CD4-positive, CD25-positive, alpha-beta regulatory T cell (primary cell): ENCODE data around the gene MGAT4C. TPM values are rescaled to one million over a fixed set of nuclear protein-coding genes. Genes with fewer than 3 reads are reported as not detected.

Experiments
- ATAC-seq, 2 donors: fragments of 150-1000 bp; cut with Tn5 transposase; one replicate each; pipeline ENCODE4 v1.10.0; 2021; ENCODE audit warnings: low read depth in 2 of 2, moderate number of reproducible peaks in 2 of 2, moderate library complexity in 1 of 2
- DNase-seq, 3 donors: peaks; one replicate each; pipeline versions ENCODE4 v3.0.0 to v3.0.0-alpha.2; 2012 to 2022; ENCODE audit warnings: mixed read lengths in 1 of 3
- H3K27ac ChIP-seq: one replicate; pipeline ENCODE4 v1.7.0; 2013; ENCODE audit warnings: mild to moderate bottlenecking, low read length; ENCODE audit not compliant: insufficient read depth, poor library complexity, severe bottlenecking
- H3K27me3 ChIP-seq: one replicate; pipeline ENCODE4 v1.7.0; 2013; ENCODE audit warnings: low read length; ENCODE audit not compliant: control insufficient read depth, insufficient read depth
- H3K36me3 ChIP-seq: one replicate; pipeline ENCODE4 v1.7.0; 2013; ENCODE audit warnings: mild to moderate bottlenecking, low read length, moderate library complexity; ENCODE audit not compliant: control insufficient read depth, insufficient read depth
- H3K4me1 ChIP-seq: 2 replicates; pipeline ENCODE4 v1.7.0; 2013; ENCODE audit warnings: mild to moderate bottlenecking, low read length; ENCODE audit not compliant: insufficient read depth, control insufficient read depth, poor library complexity, severe bottlenecking
- H3K4me3 ChIP-seq: one replicate; pipeline ENCODE4 v1.7.0; 2013; ENCODE audit warnings: low read depth, mild to moderate bottlenecking, low read length, moderate library complexity
- H3K9me3 ChIP-seq, 2 experiments: 1 replicate in 1 of 2; 2 replicates in 1 of 2; pipeline ENCODE4 v1.7.0; 2013; ENCODE audit warnings: low read length in 2 of 2, mild to moderate bottlenecking in 1 of 2, moderate library complexity in 1 of 2; ENCODE audit not compliant: control insufficient read depth in 2 of 2
- H3K27ac Mint-ChIP-seq, 3 donors: one replicate each; pipeline ENCODE4 v1.8.0; 2020 to 2022; ENCODE audit warnings: mild to moderate bottlenecking in 3 of 3, mixed read lengths in 3 of 3, moderate library complexity in 2 of 3
- H3K27me3 Mint-ChIP-seq: one replicate; pipeline ENCODE4 v1.8.0; 2022; ENCODE audit warnings: mild to moderate bottlenecking, mixed read lengths
- H3K36me3 Mint-ChIP-seq: one replicate; pipeline ENCODE4 v1.8.0; 2020; ENCODE audit warnings: mixed read lengths
- H3K4me1 Mint-ChIP-seq, 4 donors: one replicate each; pipeline ENCODE4 v1.8.0; 2020 to 2022; ENCODE audit warnings: mixed read lengths in 4 of 4, mild to moderate bottlenecking in 1 of 4
- H3K4me3 Mint-ChIP-seq, 4 donors: one replicate each; pipeline ENCODE4 v1.8.0; 2020 to 2022; ENCODE audit warnings: mild to moderate bottlenecking in 4 of 4, mixed read lengths in 4 of 4, moderate library complexity in 3 of 4
- H3K9me3 Mint-ChIP-seq, 7 donors: one replicate each; pipeline ENCODE4 v1.8.0; 2020 to 2022; ENCODE audit warnings: mixed read lengths in 7 of 7, mild to moderate bottlenecking in 3 of 7, moderate library complexity in 2 of 7
- polyA plus RNA-seq, 4 donors: library from polyadenylated mRNA; unstranded; fragments of 300-500 nt; fragmentation: Illumina TruSeq; gene quantifications; one replicate each; pipeline ENCODE4 v1.2.3, GENCODE V29; 2021
- total RNA-seq: library from RNA; stranded (reverse); gene quantifications from one replicate; pipeline ENCODE4 v1.2.3, GENCODE V29; 2022

MGAT4C gene
- total and polyA plus RNA-seq, 5 donors from 2014 or later, result not detected

DNA sequence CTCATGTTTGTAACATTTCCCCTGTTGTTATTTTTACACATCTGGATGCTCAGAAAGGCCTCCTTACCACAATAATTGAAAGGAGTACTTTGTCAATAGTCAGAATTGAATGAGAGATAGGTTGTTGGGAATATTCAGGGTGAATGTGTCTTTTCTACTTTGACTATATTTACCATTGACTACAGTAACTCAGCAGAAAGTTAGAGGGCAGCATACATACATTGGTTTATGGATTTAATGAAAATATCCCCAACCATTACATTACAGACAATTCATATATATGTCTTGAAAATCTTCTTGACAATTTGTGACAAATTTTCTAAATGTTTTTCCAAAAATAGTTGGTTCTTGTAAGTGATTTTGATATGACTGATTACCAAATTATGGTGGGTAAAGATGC, 284.4 kb downstream of the MGAT4C start:
- H3K27me3 ChIP-seq, result no peaks in the 10 kb centered on the region
- Mint-ChIP-seq H3K9me3 (peaks cover 0 to 4% (median 2%) of the 10 kb centered on the region in 7 donors), H3K27me3 (no peaks in the 10 kb centered on the region), H3K4me3 (no peak overlapping the region), H3K36me3 (no peaks in the 10 kb centered on the region), H3K4me1 (no peaks in the 10 kb centered on the region), H3K27ac (no peak overlapping the region)
- no peak overlapping the region for H3K4me3 ChIP-seq
- DNase-seq (no peak), ATAC-seq (no peak)
- H3K9me3 ChIP-seq, result no peaks in the 10 kb centered on the region
- no peaks in the 10 kb centered on the region for H3K36me3 ChIP-seq
- no peak overlapping the region for H3K27ac ChIP-seq
- H3K4me1 ChIP-seq, result no peaks in the 10 kb centered on the region

GRCh38 chr12:85968606-85969005, 287.6 kb downstream of the MGAT4C start:
- no peaks in the 10 kb centered on the region for H3K4me1 ChIP-seq
- H3K9me3 ChIP-seq, result no peaks in the 10 kb centered on the region
- H3K27me3 ChIP-seq, result no peaks in the 10 kb centered on the region
- Mint-ChIP-seq H3K36me3 (no peaks in the 10 kb centered on the region), H3K27me3 (no peaks in the 10 kb centered on the region), H3K9me3 (peaks cover 0 to 5% (median 3%) of the 10 kb centered on the region in 7 donors), H3K4me3 (no peak overlapping the region), H3K4me1 (no peaks in the 10 kb centered on the region), H3K27ac (no peak overlapping the region)
- H3K4me3 ChIP-seq, result no peak overlapping the region
- no peak for ATAC-seq
- no peak overlapping the region for H3K27ac ChIP-seq
- no peak for DNase-seq
- H3K36me3 ChIP-seq, result no peaks in the 10 kb centered on the region

GRCh38 chr12:85963326-85963725, 292.9 kb downstream of the MGAT4C start:
- H3K4me1 ChIP-seq, result no peaks in the 10 kb centered on the region
- no peak overlapping the region for H3K27ac ChIP-seq
- H3K27me3 ChIP-seq, result no peaks in the 10 kb centered on the region
- Mint-ChIP-seq H3K4me1 (no peaks in the 10 kb centered on the region), H3K27ac (no peak overlapping the region), H3K9me3 (peaks cover 0 to 6% (median 4%) of the 10 kb centered on the region in 7 donors), H3K27me3 (no peaks in the 10 kb centered on the region), H3K4me3 (no peak overlapping the region), H3K36me3 (no peaks in the 10 kb centered on the region)
- DNase-seq, result no peak
- no peaks in the 10 kb centered on the region for H3K36me3 ChIP-seq
- H3K4me3 ChIP-seq, result no peak overlapping the region
- no peak for ATAC-seq
- no peaks in the 10 kb centered on the region for H3K9me3 ChIP-seq

- Mint-ChIP-seq H3K4me3 (no peak overlapping the region), H3K9me3 (peaks cover 0 to 3% (median 2%) of the 10 kb centered on the region in 7 donors), H3K27me3 (no peaks in the 10 kb centered on the region), H3K36me3 (no peaks in the 10 kb centered on the region), H3K27ac (no peak overlapping the region), H3K4me1 (no peaks in the 10 kb centered on the region)
- no peaks in the 10 kb centered on the region for H3K9me3 ChIP-seq
- no peaks in the 10 kb centered on the region for H3K36me3 ChIP-seq
- H3K4me3 ChIP-seq, result no peak overlapping the region
- DNase-seq (no peak), ATAC-seq (no peak)
- H3K27ac ChIP-seq, result no peak overlapping the region
- no peaks in the 10 kb centered on the region for H3K4me1 ChIP-seq
- no peaks in the 10 kb centered on the region for H3K27me3 ChIP-seq
Measured at GRCh38 chr12:85956081-85956480, 300.1 kb downstream of the MGAT4C start.

DNA sequence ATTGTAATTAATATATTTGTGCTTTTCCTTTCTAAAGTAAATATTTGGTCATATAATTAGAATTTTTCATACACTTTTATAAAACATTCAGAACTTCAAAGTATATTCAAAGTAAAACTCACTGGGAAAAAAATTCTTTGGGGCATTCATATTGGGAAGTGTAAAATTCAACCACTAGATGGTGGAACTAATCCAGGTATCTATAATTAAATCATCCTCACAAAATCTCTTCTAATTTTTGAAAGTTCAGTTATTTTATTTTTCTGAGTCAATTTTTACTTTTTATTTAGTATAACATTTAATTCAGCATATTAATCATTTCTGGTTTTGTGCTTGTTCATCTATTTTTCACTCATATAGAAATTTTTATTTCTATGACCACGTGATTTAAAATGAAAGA, 301.1 kb downstream of the MGAT4C start:
- no peak overlapping the region for H3K27ac ChIP-seq
- H3K27ac Mint-ChIP-seq, result no peak overlapping the region
- no peak for DNase-seq

DNA sequence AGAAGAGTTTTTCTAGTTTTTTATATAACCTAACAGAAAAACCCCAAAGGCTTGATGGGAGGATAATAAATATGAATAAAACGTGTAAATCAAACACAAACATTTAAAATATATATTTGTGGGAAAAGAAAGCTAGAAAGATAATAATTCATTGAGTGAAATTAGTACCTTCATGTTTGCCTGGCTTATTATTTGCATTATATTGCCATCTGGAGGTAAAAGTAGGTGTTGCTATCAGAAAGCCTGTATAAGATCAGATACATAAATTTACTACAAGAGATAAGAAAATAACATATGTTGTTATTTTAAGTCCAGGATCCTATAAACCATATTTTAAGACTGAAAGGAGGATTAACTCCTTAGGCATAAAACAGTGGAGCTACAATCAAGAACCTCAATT, 304.4 kb downstream of the MGAT4C start:
- ATAC-seq (no peak), DNase-seq (no peak)
- Mint-ChIP-seq H3K4me1 (no peaks in the 10 kb centered on the region), H3K9me3 (peaks cover 0 to 5% (median 2%) of the 10 kb centered on the region in 7 donors), H3K4me3 (no peak overlapping the region), H3K27me3 (no peaks in the 10 kb centered on the region), H3K27ac (no peak overlapping the region), H3K36me3 (no peaks in the 10 kb centered on the region)
- no peaks in the 10 kb centered on the region for H3K4me1 ChIP-seq
- no peaks in the 10 kb centered on the region for H3K9me3 ChIP-seq
- no peaks in the 10 kb centered on the region for H3K36me3 ChIP-seq
- H3K27me3 ChIP-seq, result no peaks in the 10 kb centered on the region
- no peak overlapping the region for H3K4me3 ChIP-seq
- H3K27ac ChIP-seq, result no peak overlapping the region

More for the DNA sequence above, 301.1 kb downstream of the MGAT4C start:
- ATAC-seq, result no peak
- peaks cover 0 to 3% (median 2%) of the 10 kb centered on the region in 7 donors for H3K9me3 Mint-ChIP-seq
- no peak overlapping the region for H3K4me3 ChIP-seq
- H3K27me3 ChIP-seq, result no peaks in the 10 kb centered on the region
- H3K36me3 ChIP-seq, result no peaks in the 10 kb centered on the region
- H3K4me1 ChIP-seq, result no peaks in the 10 kb centered on the region
- no peaks in the 10 kb centered on the region for H3K27me3 Mint-ChIP-seq
- no peaks in the 10 kb centered on the region for H3K36me3 Mint-ChIP-seq
- H3K4me3 Mint-ChIP-seq, result no peak overlapping the region
- H3K4me1 Mint-ChIP-seq, result no peaks in the 10 kb centered on the region
- H3K9me3 ChIP-seq, result no peaks in the 10 kb centered on the region

GRCh38 chr12:85949253-85949652, 306.9 kb downstream of the MGAT4C start:
- H3K27me3 Mint-ChIP-seq, result no peaks in the 10 kb centered on the region
- Histone ChIP-seq H3K36me3 (no peaks in the 10 kb centered on the region), H3K27ac (no peak overlapping the region), H3K4me1 (no peaks in the 10 kb centered on the region), H3K9me3 (no peaks in the 10 kb centered on the region), H3K4me3 (no peak overlapping the region), H3K27me3 (no peaks in the 10 kb centered on the region)
- peaks cover 0 to 8% (median 2%) of the 10 kb centered on the region in 7 donors for H3K9me3 Mint-ChIP-seq
- ATAC-seq (no peak), DNase-seq (no peak)
- H3K4me1 Mint-ChIP-seq, result no peaks in the 10 kb centered on the region
- H3K4me3 Mint-ChIP-seq, result no peak overlapping the region
- no peaks in the 10 kb centered on the region for H3K36me3 Mint-ChIP-seq
- H3K27ac Mint-ChIP-seq, result no peak overlapping the region

GRCh38 chr12:85948340-85948739, 307.9 kb downstream of the MGAT4C start:
- Histone ChIP-seq H3K36me3 (no peaks in the 10 kb centered on the region), H3K9me3 (no peaks in the 10 kb centered on the region), H3K27me3 (no peaks in the 10 kb centered on the region), H3K27ac (no peak overlapping the region), H3K4me1 (no peaks in the 10 kb centered on the region), H3K4me3 (no peak overlapping the region)
- H3K36me3 Mint-ChIP-seq, result no peaks in the 10 kb centered on the region
- no peak overlapping the region for H3K27ac Mint-ChIP-seq
- no peak overlapping the region for H3K4me3 Mint-ChIP-seq
- no peaks in the 10 kb centered on the region for H3K27me3 Mint-ChIP-seq
- peaks cover 0 to 9% (median 2%) of the 10 kb centered on the region in 7 donors for H3K9me3 Mint-ChIP-seq
- DNase-seq, result no peak
- no peak for ATAC-seq
- H3K4me1 Mint-ChIP-seq, result no peaks in the 10 kb centered on the region
